ENCODE results near the gene MAFB.

DNA sequence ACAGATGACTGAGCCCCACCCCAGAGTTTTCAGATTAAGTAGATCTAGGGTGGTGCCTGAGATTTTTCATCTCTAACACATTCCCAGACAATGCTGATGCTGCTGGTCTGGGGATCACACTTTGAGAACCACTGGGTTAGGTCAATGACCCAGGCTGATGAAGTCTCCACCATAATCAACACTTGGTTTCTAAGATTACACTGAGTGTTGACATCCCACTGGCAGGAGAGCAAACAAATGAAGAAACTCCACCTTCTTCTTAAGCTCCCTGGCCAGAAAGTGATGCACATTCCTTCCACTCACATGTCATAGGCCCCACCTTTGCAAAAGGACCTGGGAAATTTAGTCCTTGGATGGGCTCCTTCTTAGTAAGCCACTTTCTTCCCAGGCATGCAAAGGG is 53.1 kb downstream of the MAFB start:
- no peak for TF ChIP-seq POLR2A (IDR thresholded peaks at IDR 0.05)
- TF ChIP-seq, protein P1, sequence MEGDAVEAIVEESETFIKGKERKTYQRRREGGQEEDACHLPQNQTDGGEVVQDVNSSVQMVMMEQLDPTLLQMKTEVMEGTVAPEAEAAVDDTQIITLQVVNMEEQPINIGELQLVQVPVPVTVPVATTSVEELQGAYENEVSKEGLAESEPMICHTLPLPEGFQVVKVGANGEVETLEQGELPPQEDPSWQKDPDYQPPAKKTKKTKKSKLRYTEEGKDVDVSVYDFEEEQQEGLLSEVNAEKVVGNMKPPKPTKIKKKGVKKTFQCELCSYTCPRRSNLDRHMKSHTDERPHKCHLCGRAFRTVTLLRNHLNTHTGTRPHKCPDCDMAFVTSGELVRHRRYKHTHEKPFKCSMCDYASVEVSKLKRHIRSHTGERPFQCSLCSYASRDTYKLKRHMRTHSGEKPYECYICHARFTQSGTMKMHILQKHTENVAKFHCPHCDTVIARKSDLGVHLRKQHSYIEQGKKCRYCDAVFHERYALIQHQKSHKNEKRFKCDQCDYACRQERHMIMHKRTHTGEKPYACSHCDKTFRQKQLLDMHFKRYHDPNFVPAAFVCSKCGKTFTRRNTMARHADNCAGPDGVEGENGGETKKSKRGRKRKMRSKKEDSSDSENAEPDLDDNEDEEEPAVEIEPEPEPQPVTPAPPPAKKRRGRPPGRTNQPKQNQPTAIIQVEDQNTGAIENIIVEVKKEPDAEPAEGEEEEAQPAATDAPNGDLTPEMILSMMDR (IDR thresholded peaks at IDR 0.05): no peak
